ENCODE results near the gene OXTR. TPM values are rescaled to one million over a fixed set of nuclear protein-coding genes. Genes with fewer than 3 reads are reported as not detected.
"Not testable (repeated sequence)": the region's sequence is repeated elsewhere in the genome, so short reads cannot be mapped to it uniquely, and the experiment has no call there.

OXTR gene
- total RNA-seq, 1 donor from 2014 or later = 1.2 TPM

- peak; percentile 90 for DNase-seq (ENCODE audit: low read depth)
Observed at GRCh38 chr3:8741581-8742261, 27.7 kb downstream of the OXTR start.

DNA sequence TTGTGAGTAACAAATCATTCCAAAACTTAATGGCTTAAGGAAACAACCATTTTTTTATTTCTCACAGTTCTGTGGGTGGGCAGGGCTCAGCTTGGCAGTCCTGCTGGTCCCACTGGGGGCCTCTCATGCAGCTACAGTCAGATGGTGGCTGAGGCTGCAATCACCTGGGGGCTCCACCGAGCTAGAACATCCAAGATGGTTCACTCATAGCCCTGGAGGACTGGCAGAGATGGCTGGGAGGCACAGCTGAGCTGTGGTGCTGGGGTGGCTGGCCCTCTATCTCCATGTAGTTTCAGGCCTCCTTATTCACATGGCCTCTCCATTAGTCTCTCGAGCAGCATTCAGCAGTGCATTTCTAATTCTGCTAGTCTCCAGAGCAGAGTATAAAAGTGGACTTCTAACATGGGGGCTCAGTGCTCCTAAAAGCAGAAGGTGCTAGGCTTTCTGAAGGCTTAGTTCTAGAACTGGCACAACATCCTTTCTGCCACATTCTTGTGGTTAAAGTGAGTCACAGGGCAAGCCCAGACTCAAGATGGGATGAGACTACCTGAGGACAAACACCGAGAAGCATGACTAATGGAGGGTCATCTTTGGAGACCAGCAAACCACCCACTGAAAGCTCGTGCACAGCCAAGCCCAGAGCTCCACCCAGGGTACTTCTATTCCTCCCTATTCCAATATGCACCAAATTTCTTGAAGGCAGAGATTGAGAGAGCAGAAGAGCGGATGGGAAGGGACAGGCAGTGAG is 29.5 kb downstream of the OXTR start:
- DNase-seq (ENCODE audit: low read depth) = peak; percentile 97

DNA sequence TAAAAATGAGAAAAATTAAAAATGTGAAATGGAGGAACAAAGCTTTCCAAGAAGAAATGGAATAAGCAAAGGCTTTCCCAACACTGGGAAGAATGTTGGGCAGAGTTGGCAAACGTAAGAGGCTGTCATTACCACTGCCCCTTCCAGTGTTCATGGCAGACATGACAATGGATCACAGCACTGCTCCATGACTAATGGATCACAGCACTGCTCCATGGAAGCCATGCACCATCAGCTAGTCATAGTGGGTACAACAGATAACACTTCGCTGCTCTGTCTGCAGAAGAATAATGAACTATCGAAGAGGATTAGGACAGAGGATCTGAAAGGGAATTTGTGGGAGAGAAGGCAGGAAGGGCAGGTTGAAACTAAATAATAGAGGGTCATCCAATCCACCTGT is 30.8 kb downstream of the OXTR start:
- DNase-seq (ENCODE audit: low read depth) = no peak

- DNase-seq (ENCODE audit: low read depth) = no peak
Observed at GRCh38 chr3:8737823-8738222, 31.6 kb downstream of the OXTR start.

GRCh38 chr3:8737301-8737700 is 32.1 kb downstream of the OXTR start:
- no peak for DNase-seq (ENCODE audit: low read depth)

- DNase-seq (ENCODE audit: low read depth) = no peak
Observed at GRCh38 chr3:8736436-8736835, 33.0 kb downstream of the OXTR start.

DNA sequence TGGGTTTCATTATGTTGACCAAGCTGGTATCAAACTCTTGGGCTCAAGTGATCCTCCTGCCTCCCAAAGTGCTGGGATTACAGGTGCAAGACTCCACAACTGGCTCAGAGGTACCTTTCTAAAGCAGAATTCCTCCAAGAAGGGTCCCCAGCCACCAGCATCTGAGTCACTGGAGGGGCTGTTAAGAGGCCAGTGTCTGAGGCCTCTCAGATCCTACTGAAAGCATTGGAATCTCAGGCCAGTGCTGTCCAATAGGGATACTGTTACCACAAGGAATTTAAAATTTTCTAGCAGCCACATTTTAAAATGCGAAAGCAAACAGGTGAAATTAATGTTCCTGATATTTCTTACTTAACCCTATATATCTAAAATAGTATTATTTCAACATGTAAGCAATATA is 34.5 kb downstream of the OXTR start:
- no peak for DNase-seq (ENCODE audit: low read depth)

DNA sequence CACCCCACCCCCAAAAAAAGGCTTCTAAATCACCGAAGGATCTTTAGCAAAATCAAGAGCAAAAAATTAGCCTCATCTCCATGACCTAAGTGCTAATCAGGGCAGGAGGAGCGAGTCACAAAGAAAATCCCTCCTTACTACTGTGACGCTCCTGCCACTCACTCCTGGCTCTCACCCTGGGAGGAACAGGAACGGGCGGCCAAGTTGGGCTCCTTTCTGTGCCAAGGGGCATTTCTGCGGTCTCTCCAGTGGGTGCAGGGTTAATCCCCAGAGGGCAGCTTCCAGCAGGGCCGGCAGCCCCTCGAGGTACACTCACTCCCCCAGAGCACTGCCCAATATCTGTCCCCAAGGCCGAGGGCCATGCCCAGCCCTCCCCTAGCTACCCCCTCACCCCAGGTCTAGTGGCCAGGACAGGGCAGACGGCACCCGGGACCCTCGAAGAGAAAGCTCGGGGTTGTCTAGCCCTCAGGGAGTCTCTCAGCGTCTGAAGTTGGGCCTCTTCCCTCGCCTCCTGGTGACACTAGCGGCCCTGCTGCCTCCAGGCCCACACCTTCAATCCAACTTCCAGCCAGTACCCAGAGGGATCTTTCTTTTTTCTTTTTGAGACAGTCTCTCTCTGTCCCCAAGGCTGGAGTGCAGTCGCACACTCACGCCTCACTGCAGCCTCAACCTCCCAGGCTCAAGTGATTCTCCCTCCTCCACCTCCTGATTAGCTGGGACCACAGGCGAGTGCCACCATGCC is 35.1 kb downstream of the OXTR start:
- no peak for DNase-seq (ENCODE audit: low read depth)

DNA sequence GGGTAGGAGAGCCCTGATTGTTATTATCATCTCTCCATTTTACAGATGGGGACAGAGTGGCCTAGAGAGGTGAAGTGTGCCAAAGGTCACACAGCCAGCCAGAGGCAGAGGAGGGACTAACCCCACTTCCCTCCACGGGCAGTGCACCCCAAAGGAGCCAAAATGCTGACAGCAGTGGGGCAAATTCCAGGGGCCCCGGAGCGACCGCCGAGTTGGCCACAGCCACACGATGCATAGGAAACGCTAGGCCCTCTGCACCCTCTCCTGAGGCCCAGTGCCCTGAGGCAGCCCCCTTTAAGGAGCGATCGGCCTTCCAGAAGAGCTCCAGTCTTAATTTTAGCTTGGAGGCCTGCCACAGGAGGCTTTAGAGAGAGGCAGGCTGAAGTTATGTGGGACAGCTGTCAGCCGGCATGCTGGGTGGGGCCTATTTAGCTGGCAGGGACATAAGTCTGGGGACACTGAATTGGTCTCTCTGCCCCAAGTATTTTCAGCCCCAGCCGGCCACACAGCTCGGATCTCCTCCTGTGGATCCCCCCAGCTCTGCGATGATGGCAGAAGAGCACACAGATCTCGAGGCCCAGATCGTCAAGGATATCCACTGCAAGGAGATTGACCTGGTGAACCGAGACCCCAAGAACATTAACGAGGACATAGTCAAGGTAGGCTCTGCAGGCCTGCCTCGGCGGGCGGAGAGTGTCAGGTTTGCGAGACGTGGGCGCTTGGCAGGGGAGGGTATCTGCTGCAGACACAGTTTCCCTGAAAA is 35.9 kb downstream of the OXTR start, which contains the start of gene CAV3:
CAV3 (plus strand) TSS at position 471 of the 763 bp plus-strand sequence; CDS start at position 546, 75 bp downstream.
- DNase-seq (ENCODE audit: low read depth) = no peak

GRCh38 chr3:8732413-8732812 is 37.0 kb downstream of the OXTR start:
- no peak for DNase-seq (ENCODE audit: low read depth)

- DNase-seq (ENCODE audit: low read depth) = no peak
Observed at GRCh38 chr3:8730656-8731055, 38.8 kb downstream of the OXTR start.

DNA sequence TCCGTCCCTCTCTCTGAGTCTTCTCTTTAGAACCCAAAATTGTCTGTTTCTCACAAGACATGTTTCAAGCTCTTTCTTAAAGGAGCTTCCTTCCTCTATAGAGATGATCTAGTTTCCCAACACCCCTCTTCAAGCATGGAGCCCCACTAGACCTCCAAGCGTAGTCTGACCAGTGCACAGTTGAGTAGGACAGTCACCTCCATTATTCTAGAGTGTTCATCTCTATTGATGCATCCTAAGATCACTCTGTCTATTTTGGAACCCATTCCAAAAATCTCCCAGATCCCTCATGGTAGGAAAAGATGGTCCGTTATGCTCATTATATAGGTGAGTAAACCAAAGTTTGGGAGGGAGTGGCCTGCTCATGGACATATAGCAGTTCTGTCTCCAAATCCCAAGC is 39.9 kb downstream of the OXTR start:
- no peak for DNase-seq (ENCODE audit: low read depth)

GRCh38 chr3:8727605-8728512 is 41.6 kb downstream of the OXTR start:
- no peak for DNase-seq (ENCODE audit: low read depth)

DNA sequence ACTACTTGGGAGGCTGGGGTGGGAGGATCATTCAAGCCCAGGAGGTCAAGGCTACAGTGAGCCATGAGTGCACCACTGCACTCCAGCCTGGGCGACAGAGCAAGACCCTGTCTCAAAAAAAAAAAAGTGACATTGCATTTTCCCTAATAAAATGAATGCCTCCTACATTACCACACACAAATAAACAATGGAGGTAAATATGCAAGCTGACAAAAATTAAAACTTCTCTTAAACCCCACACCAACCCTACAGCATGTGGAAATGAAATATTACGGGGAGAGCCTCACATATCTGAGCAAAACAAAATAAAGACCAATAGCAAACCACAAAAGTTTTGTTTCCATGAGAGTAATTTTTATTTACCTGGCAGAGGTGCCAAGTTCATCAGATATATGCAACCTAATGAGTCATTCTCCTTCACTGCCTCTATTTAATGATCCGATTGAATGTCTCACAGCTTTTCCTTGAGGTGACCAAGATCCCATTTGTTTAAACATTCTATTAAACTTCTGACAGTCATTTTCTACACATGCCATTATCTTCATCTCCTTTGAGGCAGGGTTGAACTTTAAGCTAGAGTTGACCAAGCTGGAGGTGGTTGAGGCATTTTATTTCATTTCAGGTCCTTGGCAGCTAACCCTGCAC is 45.2 kb downstream of the OXTR start:
- peak; percentile 96 for DNase-seq (ENCODE audit: low read depth)

DNA sequence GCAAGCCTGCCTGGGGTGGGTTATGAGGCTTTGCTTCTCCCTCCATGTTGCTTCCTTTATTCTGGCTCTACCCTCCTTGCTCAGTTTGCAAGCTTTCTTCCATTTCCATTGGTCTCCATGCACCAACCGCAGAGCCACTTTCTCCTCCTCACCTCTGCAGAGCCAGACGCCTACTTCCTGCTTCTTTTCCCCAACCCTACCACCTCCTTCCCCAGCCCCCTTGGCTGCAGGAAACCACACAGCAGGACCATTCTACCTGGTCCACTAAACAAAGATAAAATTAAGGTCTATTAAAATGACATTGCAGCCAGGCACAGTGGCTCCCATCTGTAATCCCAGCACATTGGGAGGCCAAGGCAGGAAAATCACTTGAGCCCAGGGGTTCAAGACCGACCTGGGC is 45.8 kb downstream of the OXTR start:
- no peak for DNase-seq (ENCODE audit: low read depth)

DNA sequence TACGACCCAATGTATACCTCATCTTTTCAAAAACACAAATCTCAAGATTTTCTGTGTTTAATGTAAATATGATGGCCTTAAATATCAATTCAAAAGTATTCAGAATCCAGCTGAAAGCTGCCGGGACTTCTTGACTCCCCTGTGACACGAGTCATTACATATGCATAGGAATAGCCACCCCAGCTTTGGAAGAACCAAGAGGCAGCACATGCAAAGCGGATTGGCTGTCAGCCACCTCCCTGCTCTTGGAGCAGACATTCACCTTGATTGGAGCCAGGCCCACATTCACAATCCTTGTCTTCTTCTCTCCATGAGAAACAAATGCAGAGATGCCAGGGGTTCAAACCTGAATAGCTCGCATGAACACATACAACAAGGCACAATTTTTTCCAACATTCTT is 46.6 kb downstream of the OXTR start:
- no peak for DNase-seq (ENCODE audit: low read depth)

DNA sequence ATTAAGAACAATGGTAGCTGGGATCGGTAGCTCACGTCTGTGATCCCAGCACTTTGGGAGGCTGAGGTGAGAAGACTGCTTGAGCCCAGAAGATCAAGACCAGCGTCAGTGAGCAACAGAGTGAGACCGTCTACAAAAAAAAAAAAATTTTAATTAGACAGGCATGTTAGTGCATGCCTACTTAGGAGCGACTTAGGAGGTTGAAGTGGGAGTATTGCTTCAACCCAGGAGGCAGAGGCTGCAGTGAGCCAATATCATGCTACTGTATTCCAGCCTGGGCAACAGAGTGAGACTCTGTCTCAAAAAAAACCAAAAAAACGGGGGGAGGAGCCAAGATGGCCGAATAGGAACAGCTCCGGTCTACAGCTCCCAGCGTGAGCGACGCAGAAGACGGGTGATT is 53.7 kb downstream of the OXTR start:
- not testable (repeated sequence) for DNase-seq (ENCODE audit: low read depth)

DNA sequence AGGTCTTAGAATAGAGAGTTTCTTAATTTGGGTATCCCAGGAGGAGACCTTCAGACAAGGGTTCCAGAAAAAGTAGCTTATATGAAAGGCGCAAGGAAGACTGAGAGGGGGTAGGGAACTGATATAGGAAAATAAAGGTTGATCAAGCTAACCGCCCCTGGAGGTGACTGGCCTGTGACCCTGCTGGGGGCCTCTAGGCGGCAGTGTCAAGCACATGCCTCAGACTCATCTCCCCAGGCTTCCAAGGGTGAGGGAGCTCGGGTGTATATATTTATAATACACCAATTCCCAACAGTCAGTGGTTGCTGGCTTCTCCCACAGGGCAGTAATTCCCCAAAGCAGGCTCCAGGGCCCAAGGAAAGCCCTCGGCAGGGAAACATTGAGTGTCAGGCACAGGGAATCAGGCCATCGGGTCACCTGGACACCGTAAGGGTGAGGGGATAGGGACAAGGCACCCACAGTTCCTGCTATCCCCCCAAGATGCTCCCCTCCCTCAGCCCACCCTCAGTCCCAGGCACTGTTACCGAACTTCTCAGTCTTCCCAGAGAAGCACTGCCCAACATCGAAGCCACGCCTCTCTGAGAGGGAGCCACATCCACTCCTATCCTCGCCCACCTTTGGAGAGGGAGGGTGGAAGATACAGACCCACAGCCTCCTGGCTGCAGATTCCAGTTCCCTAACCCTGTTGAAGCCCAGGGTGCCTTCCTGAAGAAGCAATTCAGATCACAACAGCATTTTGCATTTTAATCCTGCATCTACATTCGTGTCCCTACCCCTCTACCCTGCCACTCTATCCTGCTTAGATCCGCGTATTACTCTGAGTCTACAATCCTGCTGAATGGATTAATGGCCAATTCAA is 55.3 kb downstream of the OXTR start:
- no peak for DNase-seq (ENCODE audit: low read depth)

DNA sequence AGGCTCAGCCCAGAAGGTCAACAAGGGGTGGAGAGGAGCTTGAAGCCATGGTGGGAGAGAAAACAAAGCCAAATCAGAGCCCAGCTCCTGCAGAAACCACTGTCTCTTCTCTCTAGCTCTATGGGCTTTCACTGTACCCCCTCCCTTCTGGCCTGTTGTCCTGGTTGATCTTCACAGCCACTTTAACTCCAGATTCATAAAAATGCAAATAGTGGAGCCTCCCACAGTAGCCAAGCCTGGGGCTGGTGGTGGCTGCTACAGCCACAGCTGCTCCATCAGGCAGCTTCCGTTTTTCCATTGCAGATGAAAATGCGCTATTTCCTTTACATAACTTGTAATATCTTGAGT is 56.5 kb downstream of the OXTR start:
- no peak for DNase-seq (ENCODE audit: low read depth)
